HG02798 (cell line): Measurements from ENCODE around the gene RPL28.

Experiments
- ATAC-seq: cut with Tn5 transposase; IDR thresholded peaks from one replicate; pipeline ENCODE4 v1.9.1; 2021; ENCODE audit warnings: mild to moderate bottlenecking; ENCODE audit not compliant: unreplicated experiment, poor library complexity

The RPL28 gene

GRCh38 chr19:55370305-55370988 is 15.3 kb upstream of the RPL28 start, which contains the start of gene IL11:
Gene IL11, minus strand, starts transcription at chr19:55370463. Its CDS starts 153 bp downstream, at chr19:55370310.
- ATAC-seq: no peak

GRCh38 chr19:55372316-55373081 is 13.2 kb upstream of the RPL28 start:
- no peak for ATAC-seq

GRCh38 chr19:55373306-55373992 is 12.3 kb upstream of the RPL28 start:
- ATAC-seq: no peak

GRCh38 chr19:55373993-55374757 is 11.6 kb upstream of the RPL28 start:
- no peak for ATAC-seq

- no peak for ATAC-seq
Observed at GRCh38 chr19:55376241-55376933, 9.3 kb upstream of the RPL28 start, which contains the start of gene TMEM190. Gene TMEM190, plus strand, starts transcription at chr19:55376826. Its CDS starts 28 bp downstream, at chr19:55376854.

GRCh38 chr19:55377356-55378131 is 8.2 kb upstream of the RPL28 start:
- ATAC-seq: no peak

GRCh38 chr19:55379174-55379573 is 6.6 kb upstream of the RPL28 start:
- ATAC-seq: no peak

GRCh38 chr19:55382013-55382412 is 3.7 kb upstream of the RPL28 start:
- no peak for ATAC-seq

GRCh38 chr19:55382522-55383054 is 3.1 kb upstream of the RPL28 start:
- no peak for ATAC-seq

- ATAC-seq: no peak
Observed at GRCh38 chr19:55383279-55384130, 2.2 kb upstream of the RPL28 start.

- ATAC-seq: no peak
Observed at GRCh38 chr19:55384131-55384919, 1.4 kb upstream of the RPL28 start, which contains the start of gene TMEM238. Gene TMEM238, minus strand, starts transcription at chr19:55384292. Its CDS starts 33 bp downstream, at chr19:55384259.

- ATAC-seq: peak; percentile 65
Observed at GRCh38 chr19:55384920-55385723, 610 bp upstream of the RPL28 start.

GRCh38 chr19:55386493-55386971 is 800 bp downstream of the RPL28 start:
- no peak for ATAC-seq

GRCh38 chr19:55387736-55388497 is 2.2 kb downstream of the RPL28 start:
- no peak for ATAC-seq
